HCT116 (cell line): ENCODE results near the gene ACYP2. TPM values are rescaled to one million over a fixed set of nuclear protein-coding genes. Genes with fewer than 3 reads are reported as not detected.

Source experiments
- ATAC-seq: fragments of 200-7000 bp; cut with Tn5 transposase; 2 replicates; pipeline ENCODE4 v1.9.1; 2020; ENCODE audit warnings: mild to moderate bottlenecking, moderate library complexity
- BruUV-seq: library from RNA; stranded (reverse); fragments of 400-500 nt; replicated peaks from 2 replicates; lab custom pipeline; 2021; lab: Mats Ljungman, UMichigan
- CTCF ChIA-PET: fragments of 300-600 bp; sonication (Branson Sonifier 250); formaldehyde crosslinking; loops from one replicate; lab custom pipeline; 2021; ENCODE audit warnings: antibody characterized with exemption; lab: Charles Lee
- POLR2A ChIA-PET: fragments of 300-600, 350-600 bp; sonication (Branson Sonifier 250); formaldehyde crosslinking; loops from one replicate; lab custom pipeline; 2021; ENCODE audit warnings: antibody characterized with exemption; lab: Charles Lee
- RAD21 ChIA-PET, 2 experiments: fragments of 300-600 bp; sonication (Branson Sonifier 250); formaldehyde crosslinking; loops; one replicate each; lab custom pipeline; 2023; ENCODE audit warnings: low total read pairs in 2 of 2; ENCODE audit not compliant: uncharacterized antibody in 2 of 2, unreplicated experiment in 2 of 2, low non-redundant PET in 1 of 2; lab: Charles Lee
- DNase-seq: peaks from one replicate; pipeline ENCODE4 v3.0.0-alpha.2; 2010; ENCODE audit warnings: low read depth, low spot score
- H2AFZ ChIP-seq: fragments of 200-600 bp; shearing (Covaris generic), sonication (generic); 2 replicates; pipeline ENCODE4 v1.6.1; 2017; ENCODE audit warnings: low read depth, mixed run types, mixed read lengths, antibody characterized with exemption, low read length; ENCODE audit not compliant: poor library complexity, severe bottlenecking
- H3K27ac ChIP-seq: 2 replicates; pipeline ENCODE4 v1.5.1; 2012; ENCODE audit warnings: low read depth, low read length
- H3K27me3 ChIP-seq: fragments of 200-600 bp; sonication (generic); 2 replicates; pipeline ENCODE4 v1.6.1; 2016; ENCODE audit warnings: mixed run types, low read length, mixed read lengths; ENCODE audit not compliant: insufficient read depth
- H3K36me3 ChIP-seq, 2 experiments: fragments of 200-500 bp in 1 of 2; fragments of 200-600 bp in 1 of 2; sonication (Bioruptor generic) in 1 of 2; sonication (generic) in 1 of 2; 2 replicates each; pipeline versions ENCODE4 v1.5.1 to v1.6.1; 2014 to 2016; ENCODE audit warnings: low read length in 2 of 2, inconsistent platforms in 1 of 2, mixed read lengths in 1 of 2, mixed run types in 1 of 2; ENCODE audit not compliant: insufficient read depth in 2 of 2, control insufficient read depth in 1 of 2
- H3K4me1 ChIP-seq, 2 experiments: fragments of 200-600 bp in 1 of 2; sonication (generic) in 1 of 2; 2 replicates each; pipeline versions ENCODE4 v1.5.1 to v1.6.1; 2012 to 2017; ENCODE audit warnings: low read length in 2 of 2, inconsistent platforms in 1 of 2, mild to moderate bottlenecking in 1 of 2, mixed read lengths in 1 of 2, mixed run types in 1 of 2, moderate library complexity in 1 of 2; ENCODE audit not compliant: insufficient read depth in 2 of 2, control insufficient read depth in 1 of 2
- H3K4me2 ChIP-seq: fragments of 200-600 bp; sonication (generic); 2 replicates; pipeline ENCODE4 v1.6.1; 2017; ENCODE audit warnings: mixed run types, low read length, mixed read lengths
- H3K4me3 ChIP-seq, 2 experiments: fragments of 200-600 bp in 1 of 2; sonication (generic) in 1 of 2; replicated peaks in 1 of 2; 2 replicates each; pipeline ENCODE4 v1.5.1; 2011 to 2016; ENCODE audit warnings: low read length in 2 of 2, control low read depth in 1 of 2, low read depth in 1 of 2, mild to moderate bottlenecking in 1 of 2, mixed read lengths in 1 of 2, mixed run types in 1 of 2
- H3K79me2 ChIP-seq: fragments of 200-600 bp; sonication (generic); 2 replicates; pipeline ENCODE4 v1.6.1; 2017; ENCODE audit warnings: mild to moderate bottlenecking, mixed run types, low read length, moderate library complexity, mixed read lengths; ENCODE audit not compliant: insufficient read depth
- H3K9ac ChIP-seq: fragments of 200-600 bp; sonication (generic); 2 replicates; pipeline ENCODE4 v1.6.1; 2016; ENCODE audit warnings: low read length, mixed read lengths
- H3K9me2 ChIP-seq: fragments of 200-600 bp; sonication (generic), shearing (Covaris generic); 2 replicates; pipeline ENCODE4 v1.6.1; 2017; ENCODE audit warnings: mixed run types, mild to moderate bottlenecking, moderate library complexity; ENCODE audit not compliant: insufficient read depth
- H3K9me3 ChIP-seq, 2 experiments: fragments of 200-500 bp in 1 of 2; fragments of 200-600 bp in 1 of 2; sonication (Bioruptor generic) in 1 of 2; sonication (generic) in 1 of 2; 2 replicates each; pipeline ENCODE4 v1.6.1; 2014 to 2017; ENCODE audit warnings: low read length in 2 of 2, mixed read lengths in 2 of 2, inconsistent platforms in 1 of 2, low read depth in 1 of 2, mild to moderate bottlenecking in 1 of 2, mixed run types in 1 of 2, moderate library complexity in 1 of 2; ENCODE audit not compliant: control insufficient read depth in 1 of 2, insufficient read depth in 1 of 2
- H4K20me1 ChIP-seq: fragments of 200-600 bp; sonication (generic), shearing (Covaris generic); 2 replicates; pipeline ENCODE4 v1.6.1; 2017; ENCODE audit warnings: mixed run types, mild to moderate bottlenecking, moderate library complexity; ENCODE audit not compliant: insufficient read depth
- EGR1 ChIP-seq: IDR thresholded peaks from 2 replicates; pipeline ENCODE4 v1.6.1; 2012; ENCODE audit warnings: low read depth
- EZH2 ChIP-seq: fragments of 200-600 bp; sonication (generic); IDR thresholded peaks from 2 replicates; pipeline ENCODE4 v1.6.1; 2017; ENCODE audit warnings: antibody characterized with exemption, mixed run types
- EZH2phosphoT487 ChIP-seq: fragments of 200-600 bp; IDR thresholded peaks from 2 replicates; pipeline ENCODE4 v1.6.1; 2018; ENCODE audit warnings: antibody characterized with exemption, borderline replicate concordance
- JUND ChIP-seq: IDR thresholded peaks from 2 replicates; pipeline ENCODE4 v1.6.1; 2012
- ZNF274 ChIP-seq: fragments of 200-500 bp; sonication (Bioruptor generic); IDR thresholded peaks from 2 replicates; pipeline ENCODE4 v1.6.1; 2014; ENCODE audit warnings: mild to moderate bottlenecking, low read depth, low read length, inconsistent platforms
- intact Hi-C: fragments of 100-400 bp; cut with micrococcal nuclease; formaldehyde crosslinking; loops from 2 replicates; pipeline ENCODE4 v1.10.0; 2022
- total RNA-seq: library from RNA; stranded (reverse); gene quantifications from one replicate; pipeline ENCODE4 v1.2.1, GENCODE V29; 2021; ENCODE audit not compliant: unreplicated experiment
- TF ChIP-seq, protein P1 (sequence below): IDR thresholded peaks from 2 replicates; pipeline ENCODE4 v1.6.1; 2011; ENCODE audit warnings: mild to moderate bottlenecking, low read length, moderate library complexity; ENCODE audit not compliant: insufficient replicate concordance; ENCODE audit errors: extremely low read depth

The ACYP2 gene
- total RNA-seq, 1 experiment from 2014 or later, result 9.4 TPM

DNA sequence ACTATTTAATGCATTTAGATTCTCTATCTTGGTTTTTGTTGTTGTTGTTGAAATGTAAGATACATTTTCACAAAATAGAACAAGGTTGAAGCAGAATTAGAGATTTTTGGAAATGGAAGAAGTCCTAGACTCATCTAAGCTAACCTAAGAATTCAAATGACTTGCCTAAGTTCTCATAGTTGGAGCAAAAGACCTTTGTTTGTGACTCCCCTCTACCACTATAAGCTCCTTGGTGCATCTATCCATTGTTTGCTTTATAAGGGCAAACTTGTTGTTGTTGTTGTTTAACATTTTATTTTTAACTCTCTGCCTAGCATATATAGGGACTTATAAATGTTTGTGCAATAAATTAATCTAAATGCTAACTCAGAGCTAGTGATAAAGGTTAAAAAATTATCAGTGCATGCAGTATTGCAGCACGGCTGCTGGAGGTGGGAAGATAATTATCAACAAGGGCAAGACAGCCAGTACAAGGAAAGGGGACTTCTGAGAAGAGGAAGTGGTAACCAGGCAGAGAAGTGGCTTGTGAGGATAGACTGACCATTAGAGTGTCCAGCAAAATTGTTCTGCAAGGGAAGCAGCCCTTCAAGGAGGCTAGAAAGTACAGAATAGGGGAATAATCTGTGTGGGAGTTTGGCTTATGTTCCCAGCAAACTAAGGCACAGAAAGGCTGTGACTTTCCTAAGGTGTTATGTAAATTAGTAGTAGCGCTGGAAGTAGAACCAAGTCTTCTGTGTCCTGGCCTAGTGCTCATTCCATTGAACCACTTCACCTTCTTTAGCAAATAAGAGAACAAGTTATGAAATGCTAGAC lies 38.1 kb upstream of the ACYP2 start:
- H3K4me2 ChIP-seq, result no peak overlapping the region
- H2AFZ ChIP-seq, result no peak overlapping the region
- no peak overlapping the region for H3K9ac ChIP-seq
- no peaks in the 10 kb centered on the region for H3K9me3 ChIP-seq
- no peak for ATAC-seq
- H3K9me2 ChIP-seq, result no peaks in the 10 kb centered on the region; the same call in 1 of the 2 replicates
- BruUV-seq, result no TSS peak
- DNase-seq, result no peak
- no peak overlapping the region for H3K27ac ChIP-seq
- no peaks in the 10 kb centered on the region for H3K36me3 ChIP-seq
- intact Hi-C loops, result no loop called here
- POLR2A ChIA-PET, result interaction anchor here (0.5 kb wide), 1 partner anchor 411 kb away, joined by 3 read pairs; no protein-coding TSS in a partner anchor
- RAD21 ChIA-PET, result no interaction called here
- no peaks in the 10 kb centered on the region for H4K20me1 ChIP-seq
- peaks cover 12 to 29% of the 10 kb centered on the region in 2 experiments for H3K4me1 ChIP-seq
- CTCF ChIA-PET, result no interaction called here
- no peak overlapping the region for H3K4me3 ChIP-seq
- no peaks in the 10 kb centered on the region for H3K27me3 ChIP-seq
- TF ChIP-seq EGR1, result no peak
- no peak for TF ChIP-seq ZNF274
- TF ChIP-seq EZH2phosphoT487, result no peak
- TF ChIP-seq JUND, result no peak
- TF ChIP-seq, protein P1, sequence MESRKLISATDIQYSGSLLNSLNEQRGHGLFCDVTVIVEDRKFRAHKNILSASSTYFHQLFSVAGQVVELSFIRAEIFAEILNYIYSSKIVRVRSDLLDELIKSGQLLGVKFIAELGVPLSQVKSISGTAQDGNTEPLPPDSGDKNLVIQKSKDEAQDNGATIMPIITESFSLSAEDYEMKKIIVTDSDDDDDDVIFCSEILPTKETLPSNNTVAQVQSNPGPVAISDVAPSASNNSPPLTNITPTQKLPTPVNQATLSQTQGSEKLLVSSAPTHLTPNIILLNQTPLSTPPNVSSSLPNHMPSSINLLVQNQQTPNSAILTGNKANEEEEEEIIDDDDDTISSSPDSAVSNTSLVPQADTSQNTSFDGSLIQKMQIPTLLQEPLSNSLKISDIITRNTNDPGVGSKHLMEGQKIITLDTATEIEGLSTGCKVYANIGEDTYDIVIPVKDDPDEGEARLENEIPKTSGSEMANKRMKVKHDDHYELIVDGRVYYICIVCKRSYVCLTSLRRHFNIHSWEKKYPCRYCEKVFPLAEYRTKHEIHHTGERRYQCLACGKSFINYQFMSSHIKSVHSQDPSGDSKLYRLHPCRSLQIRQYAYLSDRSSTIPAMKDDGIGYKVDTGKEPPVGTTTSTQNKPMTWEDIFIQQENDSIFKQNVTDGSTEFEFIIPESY, result no peak
- TF ChIP-seq EZH2, result no peak
- TF ChIP-seq, all 23 proteins: peak for 0
- H3K79me2 ChIP-seq, result no peaks in the 10 kb centered on the region
